ENCODE data around the gene FKBP5. TPM values are rescaled to one million over a fixed set of nuclear protein-coding genes. Genes with fewer than 3 reads are reported as not detected.

Gene FKBP5
- total and polyA plus RNA-seq, 2 donors (not counting 3 experiments of a cell fraction or from before 2014, with no cell fraction given): 16.7 to 56.8 TPM

DNA sequence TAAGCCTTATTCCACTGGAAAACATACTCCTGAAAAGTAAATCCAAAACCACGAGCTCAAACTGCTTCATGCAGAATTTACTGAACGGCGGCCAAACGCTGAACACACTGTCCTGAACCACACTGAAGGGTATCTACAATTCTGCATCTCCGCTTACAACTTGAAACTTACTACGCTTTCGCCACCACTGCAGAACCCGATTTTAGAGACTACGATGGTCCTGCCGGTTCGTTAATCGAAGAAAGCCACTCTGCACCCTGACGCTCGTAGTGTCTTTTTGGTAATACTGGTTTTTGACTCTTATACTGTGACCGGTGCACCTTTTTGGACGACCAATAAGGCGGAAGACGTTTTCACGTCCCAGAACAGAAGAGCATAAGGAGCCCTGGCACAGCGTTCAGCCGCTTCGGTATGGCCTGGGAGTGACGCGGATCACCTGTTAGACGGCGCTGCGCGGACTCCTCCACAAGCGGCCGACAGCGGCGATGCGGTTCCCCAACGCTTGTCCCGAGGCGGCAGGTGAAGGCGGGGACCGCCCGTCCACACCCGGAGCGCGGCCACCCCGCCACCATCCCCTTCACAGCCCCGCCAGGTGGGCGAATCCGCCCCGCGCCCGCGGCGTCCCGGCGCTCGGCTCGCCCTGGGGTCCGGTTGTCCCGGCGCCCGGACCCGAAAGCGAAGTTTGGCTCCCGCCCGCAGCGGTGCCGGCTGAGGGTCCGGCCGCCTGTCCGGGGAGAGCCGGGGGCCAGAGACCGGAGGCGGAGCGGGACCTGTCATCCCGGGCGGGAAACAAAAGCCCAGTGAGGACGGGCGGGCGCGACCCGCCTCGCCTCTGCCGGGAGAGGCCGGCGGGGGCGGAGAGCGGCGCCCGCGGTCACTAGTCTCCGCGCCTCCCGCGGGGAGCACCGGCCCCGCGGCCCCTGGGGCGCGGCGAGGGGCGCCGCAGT is 784 bp downstream of the FKBP5 start:
- no peak for TF ChIP-seq JUN (IDR thresholded peaks at IDR 0.05; ENCODE audit: borderline replicate concordance, insufficient read depth, insufficient read length, low read depth)
- TF ChIP-seq FOS (IDR thresholded peaks at IDR 0.05; ENCODE audit: borderline replicate concordance, insufficient read depth, low read length): no peak
- no peak for TF ChIP-seq POLR2A (IDR thresholded peaks at IDR 0.05; ENCODE audit: low read depth, low read length)
- no peak for TF ChIP-seq CTCF (IDR thresholded peaks at IDR 0.05; ENCODE audit: extremely low read depth in 1 of 2, insufficient read depth in 1 of 2, low read depth in 1 of 2, low read length in 2 of 2)
- no peak for TF ChIP-seq MYC (IDR thresholded peaks at IDR 0.05; ENCODE audit: low read depth, low read length)
- no peak for TF ChIP-seq GATA2 (IDR thresholded peaks at IDR 0.05; ENCODE audit: insufficient read depth, insufficient read length, low read depth, low read length)
- no peak for TF ChIP-seq EZH2 (IDR thresholded peaks at IDR 0.05; ENCODE audit: borderline replicate concordance, low read depth, low read length, severe bottlenecking)
- TF ChIP-seq POLR2AphosphoS5 (IDR thresholded peaks at IDR 0.05; ENCODE audit: insufficient read depth, low read depth, low read length): no peak
- dilution Hi-C loops (cut with MboI; ENCODE audit: extremely low pct_ligation_motif_present, low sequenced_read_pairs) (no loop called here), intact Hi-C loops (cut with micrococcal nuclease) (loop anchor here (1.0 kb wide), 4 partner anchors 31 to 85 kb away; no protein-coding TSS in a partner anchor)
- POLR2A ChIA-PET: no interaction called here
- DNase-seq (ENCODE audit: low read depth, low spot score): peak; percentile 72
- no TSS peak for BruUV-seq (replicated peaks)
- peak overlapping the region; percentile 79 for H3K27ac ChIP-seq (ENCODE audit: insufficient read depth, low read depth, low read length)
- peak overlapping the region; percentile 92 for H3K4me2 ChIP-seq (ENCODE audit: insufficient read depth, low read length)
- H3K9me3 ChIP-seq (replicated peaks; ENCODE audit: control insufficient read depth, insufficient read depth, low read length): no peaks in the 10 kb centered on the region
- H2AFZ ChIP-seq (ENCODE audit: low read depth, low read length): peak overlapping the region; percentile 90
- H3K79me2 ChIP-seq (ENCODE audit: control insufficient read depth, insufficient read depth, low read length): peaks cover 48% of the 10 kb centered on the region
- H3K9me1 ChIP-seq (replicated peaks; ENCODE audit: control insufficient read depth, extremely low read depth, insufficient read depth, low read length): no peaks in the 10 kb centered on the region
- FAIRE-seq: peak; percentile 62
- peak overlapping the region; percentile 55 to 91 (median 56) for H3K4me3 ChIP-seq (replicated peaks in 1 of 3; ENCODE audit: insufficient read depth in 1 of 3, low read depth in 1 of 3, low read length in 3 of 3)
- no peaks in the 10 kb centered on the region for H3K27me3 ChIP-seq (ENCODE audit: control insufficient read depth in 2 of 2, insufficient read depth in 2 of 2, low read length in 2 of 2)
- peak overlapping the region; percentile 89 for H3K9ac ChIP-seq (replicated peaks; ENCODE audit: extremely low read depth, insufficient read depth, low read length)
- H3K4me1 ChIP-seq (ENCODE audit: control insufficient read depth, extremely low read depth, insufficient read depth, low read length): peaks cover 10% of the 10 kb centered on the region
- CTCF ChIA-PET: interaction anchor here (1.0 to 7.8 kb wide), 8 partner anchors 20 to 407 kb away, joined by 3 to 100 read pairs (median 5); partner anchors contain the start of gene ARMC12
- H3K36me3 ChIP-seq (ENCODE audit: control insufficient read depth in 2 of 2, extremely low read depth in 1 of 2, insufficient read depth in 2 of 2, low read length in 2 of 2): no peaks in the 10 kb centered on the region
- H4K20me1 ChIP-seq (replicated peaks; ENCODE audit: control insufficient read depth, extremely low read depth, insufficient read depth, low read length): no peaks in the 10 kb centered on the region
